Endodermal cell (in vitro differentiated cells): ENCODE data around the gene VSTM4. TPM values are rescaled to one million over a fixed set of nuclear protein-coding genes. Genes with fewer than 3 reads are reported as not detected.

ENCODE experiments used
- DNase-seq: peaks from one replicate; pipeline ENCODE4 v3.0.0-alpha.2; 2017
- H3K27ac ChIP-seq: 2 replicates; pipeline ENCODE4 v1.5.1; 2013; ENCODE audit warnings: mild to moderate bottlenecking, low read depth, low read length, moderate library complexity
- H3K27me3 ChIP-seq: 2 replicates; pipeline ENCODE4 v1.6.1; 2013; ENCODE audit warnings: mild to moderate bottlenecking, low read length, moderate library complexity; ENCODE audit not compliant: insufficient read depth, control insufficient read depth, poor library complexity, severe bottlenecking
- H3K36me3 ChIP-seq: 2 replicates; pipeline ENCODE4 v1.7.0; 2013; ENCODE audit warnings: mild to moderate bottlenecking, low read length, moderate library complexity; ENCODE audit not compliant: control insufficient read depth, insufficient read depth
- H3K4me1 ChIP-seq: one replicate; pipeline ENCODE4 v1.7.0; 2013; ENCODE audit warnings: low read length; ENCODE audit not compliant: control insufficient read depth, insufficient read depth
- H3K4me3 ChIP-seq: 2 replicates; pipeline ENCODE4 v1.5.1; 2013; ENCODE audit warnings: mild to moderate bottlenecking, low read length, moderate library complexity
- H3K9ac ChIP-seq: 2 replicates; pipeline ENCODE4 v1.6.1; 2013; ENCODE audit warnings: mild to moderate bottlenecking, low read length, moderate library complexity; ENCODE audit not compliant: poor library complexity, severe bottlenecking; ENCODE audit errors: extremely low read depth
- H3K9me3 ChIP-seq: 2 replicates; pipeline ENCODE4 v1.6.1; 2013; ENCODE audit warnings: mild to moderate bottlenecking, low read length, moderate library complexity; ENCODE audit not compliant: control insufficient read depth
- H3K27ac Mint-ChIP-seq: 2 replicates; pipeline ENCODE4 v1.8.0; 2020; ENCODE audit warnings: mixed read lengths
- H3K27me3 Mint-ChIP-seq: 2 replicates; pipeline ENCODE4 v1.8.0; 2021; ENCODE audit warnings: mild to moderate bottlenecking, mixed read lengths; ENCODE audit not compliant: insufficient read depth
- H3K36me3 Mint-ChIP-seq: 2 replicates; pipeline ENCODE4 v1.8.0; 2020; ENCODE audit warnings: low read depth, mixed read lengths
- H3K4me1 Mint-ChIP-seq: 2 replicates; pipeline ENCODE4 v1.8.0; 2020; ENCODE audit warnings: mixed read lengths
- H3K4me3 Mint-ChIP-seq: 2 replicates; pipeline ENCODE4 v1.8.0; 2020; ENCODE audit warnings: mild to moderate bottlenecking, moderate library complexity, mixed read lengths
- H3K9me3 Mint-ChIP-seq: 2 replicates; pipeline ENCODE4 v1.8.0; 2020; ENCODE audit warnings: mild to moderate bottlenecking, mixed read lengths
- CTCF ChIP-seq: fragments of 200-600 bp; sonication (generic); conservative IDR thresholded peaks from 2 replicates; pipeline ENCODE4 v1.5.0; 2021; ENCODE audit warnings: antibody characterized with exemption, mild to moderate bottlenecking
- WGBS, 2 experiments: methylation state at CpG; one replicate each; pipeline versions ENCODE4 v1.1.5 to v1.1.7; 2013; ENCODE audit warnings: missing lambda C conversion rate in 2 of 2, mixed read lengths in 1 of 2; ENCODE audit not compliant: insufficient coverage in 1 of 2, insufficient read length in 1 of 2; 5-methylcytosine and 5-hydroxymethylcytosine counted together
- total RNA-seq, 2 donors: library from RNA; stranded (reverse); fragmentation: NEBNext Ultra II Directional in 1 of 2; extraction: Animal tissue kit (Norgen Biotek cat#: 25700) in 1 of 2; gene quantifications; 2 replicates in 1 of 2; 3 replicates in 1 of 2; pipeline ENCODE4 v1.2.1, GENCODE V29; 2021

Gene VSTM4
- total RNA-seq, 2 donors from 2014 or later, result 0.51 to 0.77 TPM

DNA sequence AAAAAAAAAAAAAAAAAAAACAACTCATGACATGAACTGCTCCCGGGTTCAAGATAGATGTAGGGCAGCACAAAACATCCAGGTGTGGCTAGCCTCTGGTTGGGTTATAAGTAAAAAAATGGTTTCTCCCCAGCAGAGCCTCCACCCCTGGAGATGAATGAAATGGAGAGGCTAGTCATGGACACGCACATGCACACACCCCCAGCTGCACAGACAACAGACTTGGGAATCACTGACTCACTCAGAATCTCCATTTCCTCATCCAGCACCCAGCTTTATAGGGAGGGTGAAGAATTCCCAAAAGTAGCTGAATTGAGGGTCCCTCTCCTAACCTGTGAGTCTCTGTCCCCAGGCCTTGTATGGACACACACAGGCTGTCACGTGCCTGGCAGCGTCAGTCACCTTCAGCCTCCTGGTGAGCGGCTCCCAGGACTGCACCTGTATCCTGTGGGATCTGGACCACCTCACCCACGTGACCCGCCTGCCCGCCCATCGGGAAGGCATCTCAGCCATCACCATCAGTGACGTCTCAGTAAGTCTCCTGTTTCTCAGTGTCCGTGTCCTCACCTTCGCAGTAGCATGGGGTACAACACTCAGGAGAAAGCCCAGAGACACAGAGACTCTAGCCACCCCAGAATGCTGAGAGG, 140.7 kb downstream of the VSTM4 start:
- Mint-ChIP-seq H3K4me1 (no peaks in the 10 kb centered on the region), H3K27ac (no peak overlapping the region), H3K4me3 (no peak overlapping the region), H3K27me3 (peaks cover 7% of the 10 kb centered on the region), H3K9me3 (no peaks in the 10 kb centered on the region), H3K36me3 (no peaks in the 10 kb centered on the region)
- Histone ChIP-seq H3K9ac (no peak overlapping the region), H3K4me1 (no peaks in the 10 kb centered on the region), H3K27me3 (no peaks in the 10 kb centered on the region), H3K36me3 (no peaks in the 10 kb centered on the region), H3K9me3 (no peaks in the 10 kb centered on the region), H3K4me3 (no peak overlapping the region), H3K27ac (no peak overlapping the region)
- no peak for TF ChIP-seq CTCF
- no peak for DNase-seq
- 83 to 97% methylated on average over 10 to 12 of the region's 12 CpGs for WGBS, 2 experiments

- TF ChIP-seq CTCF, result no peak
- no peaks in the 10 kb centered on the region for H3K36me3 Mint-ChIP-seq
- no peak overlapping the region for H3K27ac Mint-ChIP-seq
- no peaks in the 10 kb centered on the region for H3K9me3 Mint-ChIP-seq
- no peak overlapping the region for H3K4me3 ChIP-seq
- no peak overlapping the region for H3K27ac ChIP-seq
- no peaks in the 10 kb centered on the region for H3K27me3 ChIP-seq
- 91 to 93% methylated on average over 5 of the region's 5 CpGs for WGBS, 2 experiments
- H3K4me3 Mint-ChIP-seq, result no peak overlapping the region
- peaks cover 7% of the 10 kb centered on the region for H3K27me3 Mint-ChIP-seq
- no peak overlapping the region for H3K9ac ChIP-seq
- no peaks in the 10 kb centered on the region for H3K36me3 ChIP-seq
- no peaks in the 10 kb centered on the region for H3K4me1 ChIP-seq
- no peaks in the 10 kb centered on the region for H3K9me3 ChIP-seq
- DNase-seq, result no peak
- no peaks in the 10 kb centered on the region for H3K4me1 Mint-ChIP-seq
Observed at GRCh38 chr10:48973065-48973464, 142.3 kb downstream of the VSTM4 start.

DNA sequence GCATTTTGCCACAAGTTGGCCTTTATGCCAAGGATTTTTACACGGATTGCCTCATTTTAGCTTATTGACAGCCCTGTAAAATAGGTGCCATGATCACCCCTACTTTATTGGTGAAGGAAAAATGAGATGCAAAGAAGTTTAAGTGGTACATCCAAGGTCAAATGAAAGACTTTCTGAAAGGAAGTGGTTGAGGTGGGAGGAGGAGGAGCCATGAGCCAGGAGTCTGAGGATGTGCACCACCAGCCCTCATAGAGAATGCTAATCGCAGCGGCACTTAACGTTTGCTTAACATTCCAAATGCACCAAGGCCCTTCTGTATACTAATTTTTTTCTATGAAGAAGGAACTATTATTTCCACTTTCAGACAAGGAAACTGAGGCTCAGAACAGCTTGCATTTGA, 144.7 kb downstream of the VSTM4 start:
- no peak for TF ChIP-seq CTCF
- no peak overlapping the region for H3K27ac ChIP-seq
- H3K36me3 Mint-ChIP-seq, result no peaks in the 10 kb centered on the region
- H3K9ac ChIP-seq, result no peak overlapping the region
- peaks cover 5% of the 10 kb centered on the region for H3K27me3 Mint-ChIP-seq
- H3K36me3 ChIP-seq, result no peaks in the 10 kb centered on the region
- no peak overlapping the region for H3K27ac Mint-ChIP-seq
- H3K4me1 ChIP-seq, result no peaks in the 10 kb centered on the region
- no peaks in the 10 kb centered on the region for H3K9me3 ChIP-seq
- 90 to 91% methylated on average over 3 to 4 of the region's 4 CpGs for WGBS, 2 experiments
- no peaks in the 10 kb centered on the region for H3K9me3 Mint-ChIP-seq
- H3K4me1 Mint-ChIP-seq, result no peaks in the 10 kb centered on the region
- no peak overlapping the region for H3K4me3 Mint-ChIP-seq
- H3K4me3 ChIP-seq, result no peak overlapping the region
- DNase-seq, result no peak
- H3K27me3 ChIP-seq, result peaks cover 12% of the 10 kb centered on the region
